Hepatocyte (in vitro differentiated cells): ENCODE data around the gene SEC63.

Experiments used
- CTCF ChIP-seq: fragments of 200-600 bp; sonication (generic); IDR thresholded peaks from 2 replicates; pipeline ENCODE4 v1.5.1; 2016; ENCODE audit warnings: antibody characterized with exemption, mild to moderate bottlenecking; ENCODE audit not compliant: poor library complexity
- EZH2 ChIP-seq: fragments of 200-600 bp; sonication (generic); IDR thresholded peaks from 2 replicates; pipeline ENCODE4 v1.6.1; 2016; ENCODE audit warnings: antibody characterized with exemption, mild to moderate bottlenecking, borderline replicate concordance
- EZH2phosphoT487 ChIP-seq: fragments of 200-600 bp; sonication (generic); IDR thresholded peaks from one replicate; pipeline ENCODE4 v1.6.1; 2018; ENCODE audit warnings: antibody characterized with exemption, mild to moderate bottlenecking, low read depth, moderate library complexity; ENCODE audit not compliant: unreplicated experiment, severe bottlenecking

DNA sequence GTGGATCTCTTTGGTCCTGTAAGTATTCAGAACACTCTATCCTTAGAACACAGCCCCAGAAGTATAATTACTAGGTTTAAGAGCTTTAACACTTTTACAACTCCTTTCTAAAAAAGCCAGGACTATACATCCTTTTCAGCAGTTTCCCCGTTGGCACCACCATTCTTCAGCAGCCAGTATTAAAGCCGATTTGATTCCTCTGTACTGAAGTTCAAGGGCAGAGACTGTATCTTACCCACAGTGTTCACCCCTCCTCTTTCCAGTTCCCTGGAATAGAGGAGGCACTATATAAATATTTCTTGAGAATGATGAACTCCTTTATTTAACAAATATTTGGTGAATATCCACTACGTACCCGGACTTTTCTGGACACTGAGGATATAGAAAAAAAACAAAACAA, 15.9 kb downstream of the SEC63 start:
- TF ChIP-seq EZH2 (no peak), CTCF (no peak), EZH2phosphoT487 (no peak)
